A549 treated with ZK216348 at 1 μM for 4 hours (cell line): ENCODE measurements around the gene ERBB4. TPM values are rescaled to one million over a fixed set of nuclear protein-coding genes. Genes with fewer than 3 reads are reported as not detected.

Source experiments
- total RNA-seq: library from RNA; stranded (reverse); fragments of 200-300 nt; extraction: Qiagen RNA extraction; gene quantifications from 5 replicates; pipeline ENCODE4 v1.2.3, GENCODE V29; 2022; ENCODE audit warnings: low read depth

The ERBB4 gene
- total RNA-seq = not detected in 5 replicates

GRCh38 chr2:212538305-212539071 lies at the start of gene ERBB4:
TSS of gene ERBB4 (minus strand) at chr2:212538802. CDS start at chr2:212538530, 272 bp downstream.

